ENCODE measurements around the gene NDUFA11. TPM values are rescaled to one million over a fixed set of nuclear protein-coding genes. Genes with fewer than 3 reads are reported as not detected.
A peak's percentile ranks its signal among the peaks of the same experiment; 100 is the strongest.

The NDUFA11 gene
- total RNA-seq, 1 donor from 2014 or later, result 239 TPM

GRCh38 chr19:5899728-5900526 is 3.7 kb downstream of the NDUFA11 start:
- Mint-ChIP-seq H3K36me3 (ENCODE audit: low read depth) (no peaks in the 10 kb centered on the region), H3K4me1 (peaks cover 24% of the 10 kb centered on the region), H3K27me3 (ENCODE audit: low read depth) (peaks cover 10% of the 10 kb centered on the region), H3K4me3 (peak overlapping the region; percentile 68), H3K27ac (ENCODE audit: unreplicated experiment) (no peak overlapping the region), H3K9me3 (no peaks in the 10 kb centered on the region)
- no peak for TF ChIP-seq CTCF (conservative IDR thresholded peaks at IDR 0.05)
- DNase-seq (ENCODE audit: low read depth, low spot score), result no peak

GRCh38 chr19:5897189-5897969 is 6.2 kb downstream of the NDUFA11 start:
- Mint-ChIP-seq H3K27me3 (ENCODE audit: low read depth) (no peaks in the 10 kb centered on the region), H3K36me3 (ENCODE audit: low read depth) (no peaks in the 10 kb centered on the region), H3K9me3 (no peaks in the 10 kb centered on the region), H3K27ac (ENCODE audit: unreplicated experiment) (no peak overlapping the region), H3K4me3 (no peak overlapping the region), H3K4me1 (peaks cover 4% of the 10 kb centered on the region)
- no peak for DNase-seq (ENCODE audit: low read depth, low spot score)
- no peak for TF ChIP-seq CTCF (conservative IDR thresholded peaks at IDR 0.05)

- H3K36me3 Mint-ChIP-seq (ENCODE audit: low read depth), result no peaks in the 10 kb centered on the region
- no peak for DNase-seq (ENCODE audit: low read depth, low spot score)
- peaks cover 4% of the 10 kb centered on the region for H3K4me1 Mint-ChIP-seq
- H3K27me3 Mint-ChIP-seq (ENCODE audit: low read depth), result peaks cover 3% of the 10 kb centered on the region
- no peak for TF ChIP-seq CTCF (conservative IDR thresholded peaks at IDR 0.05)
- no peaks in the 10 kb centered on the region for H3K9me3 Mint-ChIP-seq
- no peak overlapping the region for H3K4me3 Mint-ChIP-seq
- H3K27ac Mint-ChIP-seq (ENCODE audit: unreplicated experiment), result no peak overlapping the region
Observed at GRCh38 chr19:5896365-5897076, 7.1 kb downstream of the NDUFA11 start.

- Mint-ChIP-seq H3K27me3 (ENCODE audit: low read depth) (peaks cover 3% of the 10 kb centered on the region), H3K4me3 (peak overlapping the region; percentile 56), H3K4me1 (no peaks in the 10 kb centered on the region), H3K36me3 (ENCODE audit: low read depth) (no peaks in the 10 kb centered on the region), H3K9me3 (no peaks in the 10 kb centered on the region), H3K27ac (ENCODE audit: unreplicated experiment) (no peak overlapping the region)
- DNase-seq (ENCODE audit: low read depth, low spot score), result no peak
- no peak for TF ChIP-seq CTCF (conservative IDR thresholded peaks at IDR 0.05)
Observed at GRCh38 chr19:5895890-5896289, 7.7 kb downstream of the NDUFA11 start.

- Mint-ChIP-seq H3K27me3 (ENCODE audit: low read depth) (peaks cover 7% of the 10 kb centered on the region), H3K27ac (ENCODE audit: unreplicated experiment) (no peak overlapping the region), H3K9me3 (no peaks in the 10 kb centered on the region), H3K36me3 (ENCODE audit: low read depth) (no peaks in the 10 kb centered on the region), H3K4me1 (no peaks in the 10 kb centered on the region), H3K4me3 (no peak overlapping the region)
- TF ChIP-seq CTCF (conservative IDR thresholded peaks at IDR 0.05), result no peak
- no peak for DNase-seq (ENCODE audit: low read depth, low spot score)
Observed at GRCh38 chr19:5895409-5895808, 8.2 kb downstream of the NDUFA11 start.
